Measurements from ENCODE around the gene PLPPR1. TPM values are rescaled to one million over a fixed set of nuclear protein-coding genes. Genes with fewer than 3 reads are reported as not detected.
"Not testable (repeated sequence)": the region's sequence is repeated elsewhere in the genome, so short reads cannot be mapped to it uniquely, and the experiment has no call there.

The PLPPR1 gene
- not detected in 2 replicates for total RNA-seq

- peak; percentile 30 for DNase-seq (ENCODE audit: low read depth)
These were observed at the start of gene PLPPR1 for GRCh38 chr9:101028346-101029314. PLPPR1 (plus strand) TSS chr9:101028727.

- no peak for DNase-seq (ENCODE audit: low read depth)
These were observed 38.8 kb upstream of the PLPPR1 start for GRCh38 chr9:100989731-100990130.

DNA sequence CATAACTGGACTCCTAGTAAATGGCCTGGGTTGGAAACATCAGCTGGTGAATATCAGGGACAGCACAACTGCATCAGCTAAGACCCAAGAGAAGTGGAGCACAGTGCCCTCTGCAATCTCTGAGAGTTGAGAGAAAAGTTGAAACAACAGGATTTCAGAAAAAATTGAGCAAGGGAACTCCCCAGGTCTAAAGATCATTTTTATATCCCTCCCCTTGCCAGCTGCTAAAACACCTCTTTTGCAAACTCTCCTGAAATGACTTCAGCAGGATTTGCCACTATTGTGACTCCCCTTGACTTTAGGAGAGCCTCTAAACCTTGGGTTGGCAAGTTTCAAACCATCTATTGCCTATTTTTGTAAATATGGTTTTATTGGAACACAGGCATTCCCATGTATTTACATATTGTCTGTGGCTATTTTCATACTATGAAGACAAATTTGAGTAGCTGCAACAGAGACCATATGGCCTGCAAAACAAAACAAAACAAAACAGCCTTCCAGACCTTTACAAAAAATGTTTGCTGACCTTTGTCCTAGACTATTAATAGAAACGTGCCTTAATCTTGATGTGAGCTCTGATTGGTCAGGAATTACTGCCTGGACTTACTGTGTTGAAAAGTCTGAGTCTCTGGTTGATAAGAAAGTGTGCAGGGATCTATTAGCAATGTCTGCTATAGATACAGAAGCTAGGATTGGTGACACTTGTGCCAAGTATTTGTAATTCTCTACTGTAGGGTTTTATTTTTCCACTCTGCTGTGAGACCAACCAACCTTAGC is 37.7 kb upstream of the PLPPR1 start:
- DNase-seq (ENCODE audit: low read depth): no peak

GRCh38 chr9:100992632-100993031 is 35.9 kb upstream of the PLPPR1 start:
- DNase-seq (ENCODE audit: low read depth): no peak

DNA sequence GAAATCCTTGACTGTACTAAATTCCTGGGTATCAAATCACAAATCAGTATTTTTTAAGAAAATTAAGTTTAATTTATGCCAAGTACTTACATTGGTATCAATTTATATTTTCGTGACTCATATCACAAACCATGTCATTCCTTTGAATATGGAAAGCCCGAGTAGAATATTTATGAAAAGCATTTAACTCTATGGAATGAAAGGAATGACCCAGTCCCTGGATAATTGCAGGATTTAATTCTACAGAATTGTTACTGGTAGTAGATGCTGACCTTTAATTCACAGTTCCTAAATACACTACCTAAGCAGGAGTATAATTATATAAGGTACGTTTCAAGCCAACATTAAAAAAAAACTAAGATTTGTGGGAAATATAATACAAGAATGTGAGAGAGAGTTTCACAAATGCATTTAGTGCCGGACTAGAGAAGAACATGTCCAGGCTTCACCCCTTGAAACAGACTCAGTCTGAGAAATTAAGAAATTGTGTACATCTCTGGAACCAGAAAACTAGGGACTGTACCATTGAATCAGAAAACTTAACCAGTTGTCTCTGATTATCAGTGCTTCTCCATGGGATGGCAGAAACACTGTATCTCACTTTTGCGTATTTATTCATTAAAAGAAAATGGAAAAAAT is 28.5 kb upstream of the PLPPR1 start:
- no peak for DNase-seq (ENCODE audit: low read depth)

DNA sequence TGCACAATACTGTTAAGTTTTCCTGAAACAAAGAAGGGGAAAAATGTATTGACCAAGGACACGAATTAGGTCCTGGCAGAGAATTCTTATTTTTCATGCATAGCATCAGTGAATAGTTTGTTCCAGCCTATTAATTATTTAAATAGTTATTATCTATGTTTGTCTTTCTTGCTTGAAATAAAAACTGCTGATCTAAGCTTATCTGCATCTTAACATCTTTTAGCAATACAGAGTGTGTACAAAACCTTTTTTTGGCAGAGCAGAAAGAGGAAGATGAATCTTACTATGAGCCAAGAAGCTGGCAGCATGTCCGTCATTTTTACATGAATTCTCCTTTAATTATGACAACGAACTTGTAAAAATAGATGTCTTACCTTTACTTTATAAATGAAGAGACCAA is 23.3 kb upstream of the PLPPR1 start:
- no peak for DNase-seq (ENCODE audit: low read depth)

DNA sequence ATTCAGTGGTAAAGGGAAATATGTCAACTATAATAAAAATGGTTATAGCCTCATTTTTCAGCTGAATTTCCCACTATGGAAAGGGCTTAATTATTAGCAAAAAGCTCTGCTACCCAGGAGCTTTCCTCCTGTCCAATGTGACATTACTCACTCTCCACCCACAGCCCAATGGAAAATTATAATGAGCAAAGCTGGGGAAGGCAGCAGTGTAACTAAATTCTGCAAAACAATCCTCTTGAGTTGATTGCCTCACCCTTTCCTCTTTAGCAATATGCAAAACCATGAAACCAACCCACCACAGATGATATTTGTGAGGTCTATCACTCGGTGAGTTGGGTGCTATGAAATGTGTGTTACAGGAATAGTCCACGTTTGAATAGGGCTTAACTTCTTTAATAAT is 14.0 kb upstream of the PLPPR1 start:
- no peak for DNase-seq (ENCODE audit: low read depth)

DNA sequence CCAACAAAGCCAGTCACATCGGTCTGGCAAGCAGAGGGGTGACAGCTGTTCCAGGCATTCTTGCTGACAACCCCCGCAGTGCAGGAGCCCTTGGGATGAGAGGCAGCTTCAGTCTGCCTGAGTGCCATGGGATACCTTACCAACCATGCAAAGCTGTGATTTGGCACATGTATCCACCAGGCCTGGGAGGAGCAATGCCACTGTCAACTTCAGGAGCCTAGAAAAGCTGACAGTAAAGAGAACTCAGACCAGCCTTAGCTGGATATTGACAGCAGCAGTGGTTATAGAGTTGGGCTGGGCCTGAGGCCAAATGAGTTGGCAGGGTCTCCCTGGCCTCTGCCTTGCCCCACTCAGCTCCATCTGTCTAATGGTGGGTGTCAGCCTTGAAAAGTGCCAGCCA is 10.1 kb upstream of the PLPPR1 start:
- no peak for DNase-seq (ENCODE audit: low read depth)

DNA sequence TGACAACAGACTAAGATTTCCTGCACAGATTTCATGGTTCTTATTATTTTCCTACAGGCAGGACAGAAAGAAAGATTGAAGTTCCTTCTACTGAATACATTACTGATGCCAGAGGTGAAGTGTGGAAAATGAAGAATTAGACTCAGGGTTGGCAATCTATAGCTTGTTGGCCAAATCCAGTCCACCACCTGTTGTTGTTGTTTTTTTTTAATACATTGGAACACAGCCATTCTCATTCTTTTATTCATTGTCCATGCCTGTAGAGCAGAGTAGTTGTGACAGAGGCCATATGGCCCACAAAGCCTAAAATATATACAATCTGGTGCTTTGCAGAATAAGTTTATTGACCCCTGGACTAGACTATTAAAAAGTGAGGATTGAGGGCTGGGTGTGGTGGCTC is 5.8 kb upstream of the PLPPR1 start:
- no peak for DNase-seq (ENCODE audit: low read depth)

GRCh38 chr9:101025940-101026339 is 2.6 kb upstream of the PLPPR1 start:
- DNase-seq (ENCODE audit: low read depth): no peak

GRCh38 chr9:101026824-101027223 is 1.7 kb upstream of the PLPPR1 start:
- DNase-seq (ENCODE audit: low read depth): peak; percentile 2

GRCh38 chr9:101027236-101027635 is 1.3 kb upstream of the PLPPR1 start:
- DNase-seq (ENCODE audit: low read depth): no peak

DNA sequence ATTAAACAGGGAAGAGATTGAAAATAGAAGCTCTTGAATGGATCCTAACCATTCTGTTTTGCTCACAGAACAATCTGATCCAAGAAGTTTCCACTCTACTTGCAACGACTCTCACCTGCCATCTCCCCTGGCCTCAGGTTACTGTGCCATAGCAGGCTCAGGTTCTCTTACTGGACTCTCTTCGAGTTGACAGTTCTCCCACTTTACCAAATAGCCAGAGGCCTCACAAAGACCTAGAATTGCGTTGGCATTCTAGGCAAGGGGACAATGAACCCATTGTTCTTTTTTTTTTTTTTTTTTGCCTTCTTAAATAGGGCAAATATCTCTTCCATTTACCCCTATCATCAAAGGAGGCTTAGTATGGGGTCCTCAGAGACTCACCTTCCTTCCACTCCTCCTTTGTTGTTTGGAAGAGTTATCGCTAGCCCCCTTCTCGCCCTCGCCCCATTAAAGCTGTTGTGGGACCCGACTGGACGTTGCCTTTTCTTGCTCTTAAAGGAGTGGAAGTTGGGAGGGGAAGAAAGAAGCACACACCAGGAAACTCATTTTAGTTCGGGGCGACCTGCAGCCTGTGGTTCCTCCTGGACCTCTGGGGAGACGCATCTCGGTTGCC is 688 bp upstream of the PLPPR1 start:
- no peak for DNase-seq (ENCODE audit: low read depth)

DNA sequence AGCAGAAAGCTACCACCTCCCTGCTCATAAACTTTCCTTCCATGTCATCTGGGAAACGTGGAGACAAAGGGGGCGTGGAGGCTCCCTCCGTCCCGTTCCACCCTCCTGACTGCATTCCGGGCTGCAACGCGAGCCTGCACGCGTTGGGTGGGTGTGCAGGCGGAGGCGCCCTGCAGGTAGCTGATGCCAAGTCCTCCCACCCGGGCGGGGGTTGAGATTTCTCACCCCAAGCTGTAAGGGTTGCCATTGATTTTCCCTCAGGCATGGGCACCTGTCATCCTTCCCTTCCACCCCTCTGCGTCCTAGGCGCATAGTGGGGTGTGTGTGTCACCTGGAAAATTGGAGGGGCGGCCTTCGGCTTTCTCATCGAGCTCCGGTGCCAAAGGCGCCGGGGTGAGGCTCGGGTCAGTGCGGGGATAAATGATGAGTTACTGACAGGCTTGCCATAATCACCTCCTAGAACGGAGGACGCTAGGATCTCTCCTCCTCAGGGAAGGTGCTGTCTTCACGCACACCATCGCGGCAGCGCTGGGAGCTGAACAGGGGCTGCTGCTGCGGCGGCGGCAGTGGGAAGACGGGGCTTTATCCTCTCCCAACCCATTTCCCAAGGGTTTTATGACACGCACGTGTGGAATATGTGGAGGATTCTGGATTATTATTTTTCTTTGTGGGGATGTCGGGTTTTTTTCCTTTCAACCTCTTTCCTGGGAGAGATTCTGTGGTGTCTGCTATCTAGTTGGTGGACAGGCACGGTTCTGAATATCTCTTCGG is 973 bp downstream of the PLPPR1 start:
- DNase-seq (ENCODE audit: low read depth): no peak

GRCh38 chr9:101030086-101030391 is 1.5 kb downstream of the PLPPR1 start:
- DNase-seq (ENCODE audit: low read depth): no peak

GRCh38 chr9:101032426-101032825 is 3.9 kb downstream of the PLPPR1 start:
- no peak for DNase-seq (ENCODE audit: low read depth)

DNA sequence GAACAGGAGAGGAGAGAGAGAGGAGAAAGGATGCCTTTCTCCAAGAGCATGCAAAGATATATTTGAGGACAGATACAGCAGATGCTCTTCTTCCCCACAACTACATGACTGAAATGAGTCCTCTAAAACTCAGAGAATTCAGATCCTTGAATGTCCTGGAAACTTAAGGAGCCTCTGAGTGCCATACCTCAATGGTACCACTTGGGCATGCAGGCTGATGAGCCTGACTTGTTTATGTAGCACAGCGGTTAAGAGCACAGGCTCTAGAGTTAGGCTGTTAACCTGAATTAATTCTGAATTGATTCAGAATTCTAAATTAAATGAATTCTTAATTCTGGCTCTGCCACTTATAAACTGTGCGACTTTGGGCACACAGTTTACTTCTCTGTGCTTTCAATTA is 5.7 kb downstream of the PLPPR1 start:
- DNase-seq (ENCODE audit: low read depth): no peak

DNA sequence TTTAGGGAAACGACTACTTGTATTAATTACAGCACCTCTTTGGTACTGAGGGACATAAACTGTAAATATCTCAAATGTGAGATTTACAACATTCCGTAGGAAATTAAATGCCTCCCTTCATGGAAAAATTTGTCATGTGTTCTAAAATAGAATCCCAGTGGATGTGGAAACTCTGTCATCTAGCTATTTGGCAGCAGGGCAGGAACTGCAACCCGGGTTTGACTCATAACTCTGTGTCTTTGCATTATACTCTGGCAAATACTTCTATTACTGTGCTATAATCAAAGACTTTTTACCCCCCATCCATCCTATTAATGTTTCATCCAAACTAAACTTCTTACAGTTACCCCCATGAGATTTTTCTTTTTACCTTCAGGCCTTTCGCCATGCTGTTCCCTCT is 6.6 kb downstream of the PLPPR1 start:
- no peak for DNase-seq (ENCODE audit: low read depth)

- no peak for DNase-seq (ENCODE audit: low read depth)
These were observed 8.9 kb downstream of the PLPPR1 start for GRCh38 chr9:101037430-101037829.

DNA sequence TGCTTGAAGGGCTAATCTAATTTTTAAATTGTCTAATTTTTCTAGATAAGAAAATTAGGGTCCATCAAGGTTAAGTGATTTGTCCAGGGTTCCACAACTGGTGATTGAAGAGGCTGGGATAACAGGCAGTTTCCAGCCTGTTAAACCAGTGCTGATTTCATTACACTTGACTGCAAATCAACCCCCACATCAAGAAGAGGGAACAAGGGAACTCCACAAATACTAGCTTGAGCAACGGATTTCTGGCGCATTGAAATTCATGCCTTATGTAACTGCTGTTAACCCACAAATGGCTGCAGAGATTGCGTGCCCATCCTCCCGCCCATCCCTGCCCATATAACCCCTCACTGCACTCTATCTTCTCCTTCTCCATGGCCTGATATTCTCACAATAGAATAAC is 10.0 kb downstream of the PLPPR1 start:
- no peak for DNase-seq (ENCODE audit: low read depth)

DNA sequence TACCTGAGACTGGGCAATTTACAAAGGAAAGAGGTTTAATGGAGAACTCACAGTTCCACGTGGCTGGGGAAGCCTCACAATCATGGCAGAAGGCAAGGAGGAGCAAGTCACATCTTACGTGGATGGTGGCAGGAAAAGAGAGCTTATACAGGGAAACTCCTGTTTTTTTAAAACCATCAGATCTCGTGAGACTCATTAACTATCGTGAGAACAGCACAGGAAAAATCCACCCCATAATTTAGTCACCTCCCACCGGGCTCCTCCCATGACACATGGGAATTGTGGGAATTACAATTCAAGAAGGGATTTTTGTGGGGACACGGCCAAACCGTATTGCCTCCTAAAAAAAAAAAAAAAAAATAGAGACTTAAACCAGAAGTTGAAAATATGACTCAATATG is 11.1 kb downstream of the PLPPR1 start:
- DNase-seq (ENCODE audit: low read depth): not testable (repeated sequence)
